ENCODE results near the gene RFNG. TPM values are rescaled to one million over a fixed set of nuclear protein-coding genes. Genes with fewer than 3 reads are reported as not detected.
A peak's percentile ranks its signal among the peaks of the same experiment; 100 is the strongest.

The RFNG gene
- total and polyA plus RNA-seq, 7 experiments from 2014 or later: 4.2 to 45.5 (median 28.1) TPM

GRCh38 chr17:82029990-82030469, 21.6 kb downstream of the RFNG start:
- Histone ChIP-seq H3K4me1 (ENCODE audit: control insufficient read depth in 2 of 2, insufficient read depth in 2 of 2, low read length in 2 of 2) (peaks cover 7 to 10% of the 10 kb centered on the region in 2 donors), H3K4me3 (ENCODE audit: low read length) (no peak overlapping the region), H3K27ac (ENCODE audit: low read depth, low read length) (no peak overlapping the region), H3K9me3 (ENCODE audit: control insufficient read depth in 2 of 3, low read length in 3 of 3) (no peaks in the 10 kb centered on the region), H3K36me3 (ENCODE audit: control insufficient read depth in 2 of 3, insufficient read depth in 3 of 3, low read length in 3 of 3) (peaks cover 0 to 12% (median 0%) of the 10 kb centered on the region in 3 experiments), H3K27me3 (ENCODE audit: control insufficient read depth in 2 of 2, insufficient read depth in 2 of 2, low read length in 2 of 2) (no peaks in the 10 kb centered on the region)
- Mint-ChIP-seq H3K27ac (no peak overlapping the region), H3K27me3 (no peaks in the 10 kb centered on the region), H3K4me1 (peaks cover 3 to 10% (median 9%) of the 10 kb centered on the region in 7 donors), H3K9me3 (peaks cover 0 to 2% (median 0%) of the 10 kb centered on the region in 11 donors), H3K4me3 (peak overlapping the region in 8 of 10 donors; percentile 25 to 86 (median 68)), H3K36me3 (peaks cover 0 to 8% (median under 1%) of the 10 kb centered on the region in 5 donors)
- intact Hi-C loops (cut with micrococcal nuclease): loop anchor here (1.0 to 10.0 kb wide), 10 partner anchors 65 to 524 kb away; partner anchors contain the start of genes FASN (in 2 of the 2), ARL16 (in 1 of the 2), CYBC1 (in 1 of the 2) and HGS (in 1 of the 2)
- POLR2A ChIA-PET: interaction anchor here (0.7 to 5.8 kb wide), 10 partner anchors 70 to 272 kb away, joined by 3 to 29 read pairs (median 4); partner anchors contain the start of gene NOTUM
- no peak for DNase-seq
- CTCF ChIA-PET: interaction anchor here (0.9 to 4.5 kb wide), 10 partner anchors 10 to 287 kb away, joined by 3 to 27 read pairs (median 4); partner anchors contain the start of gene CD7
- ATAC-seq: no peak

- Histone ChIP-seq H3K9me3 (ENCODE audit: control insufficient read depth in 2 of 3, low read length in 3 of 3) (no peaks in the 10 kb centered on the region), H3K36me3 (ENCODE audit: control insufficient read depth in 2 of 3, insufficient read depth in 3 of 3, low read length in 3 of 3) (peaks cover 0 to 6% (median 0%) of the 10 kb centered on the region in 3 experiments), H3K27me3 (ENCODE audit: control insufficient read depth in 2 of 2, insufficient read depth in 2 of 2, low read length in 2 of 2) (no peaks in the 10 kb centered on the region), H3K4me1 (ENCODE audit: control insufficient read depth in 2 of 2, insufficient read depth in 2 of 2, low read length in 2 of 2) (peaks cover 7 to 10% of the 10 kb centered on the region in 2 donors), H3K27ac (ENCODE audit: low read depth, low read length) (no peak overlapping the region), H3K4me3 (ENCODE audit: low read length) (no peak overlapping the region)
- H3K4me3 Mint-ChIP-seq: peak overlapping the region in 8 of 10 donors; percentile 25 to 86 (median 54)
- H3K36me3 Mint-ChIP-seq: peaks cover 0 to 6% (median 0%) of the 10 kb centered on the region in 5 donors
- CTCF ChIA-PET: interaction anchor here (0.5 to 4.5 kb wide), 8 partner anchors 8 to 172 kb away, joined by 3 to 27 read pairs (median 8); partner anchors contain the start of gene DCXR
- peaks cover 0 to 9% (median 8%) of the 10 kb centered on the region in 7 donors for H3K4me1 Mint-ChIP-seq
- DNase-seq: no peak
- peak overlapping the region in 2 of 9 donors; percentile 12 to 29 for H3K27ac Mint-ChIP-seq
- H3K9me3 Mint-ChIP-seq: peaks cover 0 to 2% (median 0%) of the 10 kb centered on the region in 11 donors
- no peak for ATAC-seq
- no peaks in the 10 kb centered on the region for H3K27me3 Mint-ChIP-seq
- intact Hi-C loops (cut with micrococcal nuclease): no loop called here
- POLR2A ChIA-PET: interaction anchor here (1.3 to 5.8 kb wide), 3 partner anchors 77 to 124 kb away, joined by 3 to 29 read pairs (median 5); no protein-coding TSS in a partner anchor
Observed at GRCh38 chr17:82029391-82029790, 22.2 kb downstream of the RFNG start.

- H3K27me3 ChIP-seq (ENCODE audit: control insufficient read depth in 2 of 2, insufficient read depth in 2 of 2, low read length in 2 of 2): no peaks in the 10 kb centered on the region
- CTCF ChIA-PET: interaction anchor here (0.5 to 4.5 kb wide), 6 partner anchors 9 to 126 kb away, joined by 3 to 27 read pairs (median 8); partner anchors contain the start of gene DCXR
- H3K4me1 Mint-ChIP-seq: peaks cover 0 to 11% (median 11%) of the 10 kb centered on the region in 7 donors
- POLR2A ChIA-PET: interaction anchor here (1.3 to 5.8 kb wide), 3 partner anchors 70 to 125 kb away, joined by 3 to 29 read pairs (median 5); no protein-coding TSS in a partner anchor
- H3K27me3 Mint-ChIP-seq: no peaks in the 10 kb centered on the region
- intact Hi-C loops (cut with micrococcal nuclease): no loop called here
- H3K9me3 Mint-ChIP-seq: peaks cover 0 to 2% (median 0%) of the 10 kb centered on the region in 11 donors
- H3K4me3 Mint-ChIP-seq: peak overlapping the region in 4 of 10 donors; percentile 38 to 86 (median 62)
- no peak overlapping the region for H3K27ac Mint-ChIP-seq
- no peak for DNase-seq
- peaks cover 0 to 6% (median 0%) of the 10 kb centered on the region in 5 donors for H3K36me3 Mint-ChIP-seq
- H3K27ac ChIP-seq (ENCODE audit: low read depth, low read length): no peak overlapping the region
- peaks cover 0 to 6% (median 0%) of the 10 kb centered on the region in 3 experiments for H3K36me3 ChIP-seq (ENCODE audit: control insufficient read depth in 2 of 3, insufficient read depth in 3 of 3, low read length in 3 of 3)
- peaks cover 12 to 14% of the 10 kb centered on the region in 2 donors for H3K4me1 ChIP-seq (ENCODE audit: control insufficient read depth in 2 of 2, insufficient read depth in 2 of 2, low read length in 2 of 2)
- no peak for ATAC-seq
- H3K4me3 ChIP-seq (ENCODE audit: low read length): no peak overlapping the region
- H3K9me3 ChIP-seq (ENCODE audit: control insufficient read depth in 2 of 3, low read length in 3 of 3): no peaks in the 10 kb centered on the region
Observed at GRCh38 chr17:82028966-82029365, 22.6 kb downstream of the RFNG start.

- no peak overlapping the region for H3K27ac Mint-ChIP-seq
- Histone ChIP-seq H3K4me3 (ENCODE audit: low read length) (no peak overlapping the region), H3K9me3 (ENCODE audit: control insufficient read depth in 2 of 3, low read length in 3 of 3) (no peaks in the 10 kb centered on the region), H3K27me3 (ENCODE audit: control insufficient read depth in 2 of 2, insufficient read depth in 2 of 2, low read length in 2 of 2) (no peaks in the 10 kb centered on the region), H3K4me1 (ENCODE audit: control insufficient read depth in 2 of 2, insufficient read depth in 2 of 2, low read length in 2 of 2) (peaks cover 13 to 15% of the 10 kb centered on the region in 2 donors), H3K27ac (ENCODE audit: low read depth, low read length) (no peak overlapping the region), H3K36me3 (ENCODE audit: control insufficient read depth in 2 of 3, insufficient read depth in 3 of 3, low read length in 3 of 3) (peaks cover 0 to 6% (median 0%) of the 10 kb centered on the region in 3 experiments)
- POLR2A ChIA-PET: interaction anchor here (1.1 to 5.8 kb wide), 3 partner anchors 11 to 126 kb away, joined by 3 to 29 read pairs (median 5); no protein-coding TSS in a partner anchor
- no peaks in the 10 kb centered on the region for H3K27me3 Mint-ChIP-seq
- intact Hi-C loops (cut with micrococcal nuclease): no loop called here
- DNase-seq (no peak), ATAC-seq (no peak)
- CTCF ChIA-PET: interaction anchor here (1.9 to 4.5 kb wide), 2 partner anchors 9 to 127 kb away, joined by 7 to 27 read pairs; partner anchors contain the start of gene DCXR
- peak overlapping the region in 1 of 10 donors; percentile 34 for H3K4me3 Mint-ChIP-seq
- H3K4me1 Mint-ChIP-seq: peaks cover 0 to 15% (median 14%) of the 10 kb centered on the region in 7 donors
- H3K36me3 Mint-ChIP-seq: peaks cover 0 to 6% (median 0%) of the 10 kb centered on the region in 5 donors
- peaks cover 0 to 2% (median 0%) of the 10 kb centered on the region in 11 donors for H3K9me3 Mint-ChIP-seq
Observed at GRCh38 chr17:82028246-82028645, 23.4 kb downstream of the RFNG start.

- H3K36me3 Mint-ChIP-seq: peaks cover 0 to 6% (median 0%) of the 10 kb centered on the region in 5 donors
- no peak for DNase-seq
- H3K27me3 Mint-ChIP-seq: no peaks in the 10 kb centered on the region
- ChIA-PET POLR2A (interaction anchor here (1.0 to 2.0 kb wide), 2 partner anchors 11 to 63 kb away, joined by 3 to 10 read pairs; partner anchors contain the start of gene DCXR), CTCF (interaction anchor here (0.7 to 1.6 kb wide), 3 partner anchors 12 to 66 kb away, joined by 3 to 6 read pairs (median 4); partner anchors contain the start of gene DCXR)
- Histone ChIP-seq H3K27me3 (ENCODE audit: control insufficient read depth in 2 of 2, insufficient read depth in 2 of 2, low read length in 2 of 2) (no peaks in the 10 kb centered on the region), H3K27ac (ENCODE audit: low read depth, low read length) (no peak overlapping the region), H3K4me1 (ENCODE audit: control insufficient read depth in 2 of 2, insufficient read depth in 2 of 2, low read length in 2 of 2) (peaks cover 22 to 33% of the 10 kb centered on the region in 2 donors), H3K9me3 (ENCODE audit: control insufficient read depth in 2 of 3, low read length in 3 of 3) (no peaks in the 10 kb centered on the region), H3K36me3 (ENCODE audit: control insufficient read depth in 2 of 3, insufficient read depth in 3 of 3, low read length in 3 of 3) (peaks cover 0 to 11% (median 0%) of the 10 kb centered on the region in 3 experiments), H3K4me3 (ENCODE audit: low read length) (no peak overlapping the region)
- H3K4me1 Mint-ChIP-seq: peaks cover 7 to 30% (median 23%) of the 10 kb centered on the region in 7 donors
- H3K4me3 Mint-ChIP-seq: peak overlapping the region in 2 of 10 donors; percentile 58 to 59
- ATAC-seq: no peak
- no peak overlapping the region for H3K27ac Mint-ChIP-seq
- intact Hi-C loops (cut with micrococcal nuclease): no loop called here
- peaks cover 0 to 1% (median 0%) of the 10 kb centered on the region in 11 donors for H3K9me3 Mint-ChIP-seq
Observed at GRCh38 chr17:82025401-82026107, 26.1 kb downstream of the RFNG start.

- ATAC-seq (no peak), DNase-seq (no peak)
- Mint-ChIP-seq H3K27me3 (no peaks in the 10 kb centered on the region), H3K27ac (no peak overlapping the region), H3K4me3 (peak overlapping the region in 2 of 10 donors; percentile 9 to 84), H3K36me3 (peaks cover 0 to 6% (median 0%) of the 10 kb centered on the region in 5 donors), H3K4me1 (peaks cover 7 to 32% (median 26%) of the 10 kb centered on the region in 7 donors), H3K9me3 (no peaks in the 10 kb centered on the region)
- Histone ChIP-seq H3K4me3 (ENCODE audit: low read length) (no peak overlapping the region), H3K9me3 (ENCODE audit: control insufficient read depth in 2 of 3, low read length in 3 of 3) (no peaks in the 10 kb centered on the region), H3K27ac (ENCODE audit: low read depth, low read length) (no peak overlapping the region), H3K27me3 (ENCODE audit: control insufficient read depth in 2 of 2, insufficient read depth in 2 of 2, low read length in 2 of 2) (no peaks in the 10 kb centered on the region), H3K36me3 (ENCODE audit: control insufficient read depth in 2 of 3, insufficient read depth in 3 of 3, low read length in 3 of 3) (peaks cover 0 to 11% (median 0%) of the 10 kb centered on the region in 3 experiments), H3K4me1 (ENCODE audit: control insufficient read depth in 2 of 2, insufficient read depth in 2 of 2, low read length in 2 of 2) (peaks cover 17 to 34% of the 10 kb centered on the region in 2 donors)
- intact Hi-C loops (cut with micrococcal nuclease): loop anchor here (5.0 kb wide), 4 partner anchors 113 to 392 kb away; partner anchors contain the start of genes MCRIP1 (in 2 of the 2), HEXD (in 1 of the 2), OGFOD3 (in 1 of the 2) and PCYT2 (in 1 of the 2)
- POLR2A ChIA-PET: no interaction called here
- CTCF ChIA-PET: no interaction called here
Observed at GRCh38 chr17:82024859-82025258, 26.8 kb downstream of the RFNG start.
